PC-9 (cell line): ENCODE measurements around the gene OR4D1. TPM values are rescaled to one million over a fixed set of nuclear protein-coding genes. Genes with fewer than 3 reads are reported as not detected.

Experiments
- BruUV-seq: library from RNA; stranded (reverse); fragments of 400-500 nt; replicated peaks from 2 replicates; lab custom pipeline; 2021; lab: Mats Ljungman, UMichigan
- CTCF ChIA-PET: fragments of 300-600 bp; sonication (Branson Sonifier 250); formaldehyde crosslinking; loops from one replicate; lab custom pipeline; 2022; ENCODE audit warnings: antibody characterized with exemption; lab: Charles Lee
- POLR2A ChIA-PET: fragments of 300-600 bp; sonication (Branson Sonifier 250); formaldehyde crosslinking; loops from one replicate; lab custom pipeline; 2022; ENCODE audit warnings: antibody characterized with exemption; ENCODE audit not compliant: unreplicated experiment; lab: Charles Lee
- DNase-seq, 2 experiments: peaks; one replicate each; pipeline versions ENCODE4 v3.0.0 to v3.0.0-alpha.2; 2015 to 2022; ENCODE audit warnings: mixed read lengths in 1 of 2
- H2AFZ ChIP-seq: fragments of 200-600 bp; sonication (generic); 2 replicates; pipeline ENCODE4 v1.8.1; 2017; ENCODE audit warnings: antibody characterized with exemption
- H3F3A ChIP-seq: fragments of 200-600 bp; sonication (generic); 2 replicates; pipeline ENCODE4 v1.8.1; 2017; ENCODE audit warnings: antibody characterized with exemption, mild to moderate bottlenecking, low read depth; ENCODE audit not compliant: insufficient read depth
- H3K27ac ChIP-seq: fragments of 200-600 bp; sonication (generic); 2 replicates; pipeline ENCODE4 v1.6.1; 2016; ENCODE audit warnings: mixed run types
- H3K27me3 ChIP-seq: fragments of 200-600 bp; sonication (generic); 2 replicates; pipeline ENCODE4 v1.6.1; 2016; ENCODE audit warnings: low read depth, mixed run types; ENCODE audit not compliant: insufficient read depth
- H3K36me3 ChIP-seq: fragments of 200-600 bp; sonication (generic); 2 replicates; pipeline ENCODE4 v1.6.1; 2016; ENCODE audit warnings: low read depth, mixed run types
- H3K4me1 ChIP-seq: fragments of 200-600 bp; sonication (generic); replicated peaks from 2 replicates; pipeline ENCODE4 v1.6.1; 2016; ENCODE audit warnings: mixed run types; ENCODE audit not compliant: insufficient read depth
- H3K4me2 ChIP-seq: fragments of 200-600 bp; sonication (generic); 2 replicates; pipeline ENCODE4 v1.6.1; 2017; ENCODE audit warnings: mixed run types
- H3K4me3 ChIP-seq: fragments of 200-600 bp; sonication (generic); 2 replicates; pipeline ENCODE4 v1.6.1; 2016; ENCODE audit warnings: mixed run types
- H3K79me2 ChIP-seq: fragments of 200-600 bp; sonication (generic); 2 replicates; pipeline ENCODE4 v1.6.1; 2017; ENCODE audit warnings: low read depth, mixed run types
- H3K9me2 ChIP-seq: fragments of 200-600 bp; sonication (generic); 2 replicates; pipeline ENCODE4 v1.8.1; 2017; ENCODE audit warnings: mild to moderate bottlenecking; ENCODE audit not compliant: insufficient read depth
- H3K9me3 ChIP-seq: fragments of 200-600 bp; sonication (generic); 2 replicates; pipeline ENCODE4 v1.8.1; 2016; ENCODE audit warnings: low read depth; ENCODE audit not compliant: insufficient read depth
- H4K20me1 ChIP-seq: fragments of 200-600 bp; sonication (generic); 2 replicates; pipeline ENCODE4 v1.8.1; 2017; ENCODE audit not compliant: insufficient read depth
- EZH2 ChIP-seq: fragments of 200-600 bp; sonication (generic); IDR thresholded peaks from 2 replicates; pipeline ENCODE4 v1.8.0; 2017; ENCODE audit warnings: antibody characterized with exemption, low read depth
- intact Hi-C: fragments of 100-400 bp; cut with micrococcal nuclease; formaldehyde crosslinking; loops from one replicate; pipeline ENCODE4 v1.10.0; 2022; ENCODE audit not compliant: unreplicated experiment
- total RNA-seq: library from RNA; stranded (reverse); gene quantifications from 2 replicates; pipeline ENCODE4 v1.2.3, GENCODE V29; 2021
- TF ChIP-seq, protein P1 (sequence below): fragments of 200-600 bp; sonication (generic); conservative IDR thresholded peaks from 2 replicates; pipeline ENCODE4 v1.6.1; 2017; ENCODE audit warnings: mixed run types, antibody characterized with exemption, mild to moderate bottlenecking, moderate library complexity

The OR4D1 gene
- total RNA-seq, 1 experiment from 2014 or later: not detected

DNA sequence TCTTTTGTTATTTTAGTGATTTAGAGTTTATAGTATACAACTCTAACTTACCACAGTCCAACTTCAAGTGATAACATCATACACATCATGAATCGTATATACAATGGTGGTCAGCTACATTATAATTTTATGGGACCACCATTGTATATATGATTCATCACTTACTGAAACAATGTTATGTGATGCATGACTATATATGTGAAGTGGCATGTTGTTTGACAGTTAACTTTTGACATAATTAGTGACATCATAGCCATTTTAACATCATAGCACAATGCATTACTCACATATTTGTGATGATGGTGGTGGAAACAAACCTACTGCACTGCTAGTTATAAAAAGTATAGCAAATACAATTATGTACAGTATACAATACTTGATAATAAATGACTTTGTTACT, 43.1 kb upstream of the OR4D1 start:
- Histone ChIP-seq H3K79me2 (no peaks in the 10 kb centered on the region), H3K27ac (no peak overlapping the region), H3K9me3 (no peaks in the 10 kb centered on the region), H3K36me3 (no peaks in the 10 kb centered on the region), H3K27me3 (no peaks in the 10 kb centered on the region), H3K4me1 (no peaks in the 10 kb centered on the region), H3F3A (no peaks in the 10 kb centered on the region), H3K9me2 (no peaks in the 10 kb centered on the region), H3K4me3 (no peak overlapping the region), H2AFZ (no peak overlapping the region), H4K20me1 (no peaks in the 10 kb centered on the region), H3K4me2 (no peak overlapping the region)
- POLR2A ChIA-PET: no interaction called here
- intact Hi-C loops: no loop called here
- no peak for TF ChIP-seq EZH2
- no TSS peak for BruUV-seq
- CTCF ChIA-PET: no interaction called here
- no peak for DNase-seq

GRCh38 chr17:58107306-58107705, 40.9 kb upstream of the OR4D1 start:
- H2AFZ ChIP-seq: no peak overlapping the region
- no peaks in the 10 kb centered on the region for H3K36me3 ChIP-seq
- no peaks in the 10 kb centered on the region for H3K9me3 ChIP-seq
- H3K4me3 ChIP-seq: no peak overlapping the region
- ChIA-PET CTCF (no interaction called here), POLR2A (interaction anchor here (0.8 kb wide), 1 partner anchor 332 kb away, joined by 8 read pairs; no protein-coding TSS in a partner anchor)
- no peaks in the 10 kb centered on the region for H3K9me2 ChIP-seq
- no peak overlapping the region for H3K27ac ChIP-seq
- no peaks in the 10 kb centered on the region for H3F3A ChIP-seq
- intact Hi-C loops: loop anchor here (1.0 kb wide), 1 partner anchor 864 kb away; no protein-coding TSS in a partner anchor
- H3K27me3 ChIP-seq: no peaks in the 10 kb centered on the region
- BruUV-seq: no TSS peak
- H4K20me1 ChIP-seq: no peaks in the 10 kb centered on the region
- no peak for TF ChIP-seq EZH2
- no peaks in the 10 kb centered on the region for H3K79me2 ChIP-seq
- no peak for DNase-seq
- no peak overlapping the region for H3K4me2 ChIP-seq
- H3K4me1 ChIP-seq: no peaks in the 10 kb centered on the region

- no peak overlapping the region for H3K4me3 ChIP-seq
- intact Hi-C loops: no loop called here
- no peaks in the 10 kb centered on the region for H3K9me3 ChIP-seq
- no peak overlapping the region for H3K27ac ChIP-seq
- CTCF ChIA-PET: no interaction called here
- no peaks in the 10 kb centered on the region; the same call in 1 of the 2 replicates for H3K27me3 ChIP-seq
- POLR2A ChIA-PET: no interaction called here
- no peaks in the 10 kb centered on the region for H3K9me2 ChIP-seq
- no peaks in the 10 kb centered on the region for H3F3A ChIP-seq
- H4K20me1 ChIP-seq: no peaks in the 10 kb centered on the region
- H3K36me3 ChIP-seq: no peaks in the 10 kb centered on the region
- H2AFZ ChIP-seq: no peak overlapping the region
- no peak for DNase-seq
- H3K79me2 ChIP-seq: no peaks in the 10 kb centered on the region
- no peaks in the 10 kb centered on the region for H3K4me1 ChIP-seq
- no peak for TF ChIP-seq EZH2
- TF ChIP-seq, protein P1, sequence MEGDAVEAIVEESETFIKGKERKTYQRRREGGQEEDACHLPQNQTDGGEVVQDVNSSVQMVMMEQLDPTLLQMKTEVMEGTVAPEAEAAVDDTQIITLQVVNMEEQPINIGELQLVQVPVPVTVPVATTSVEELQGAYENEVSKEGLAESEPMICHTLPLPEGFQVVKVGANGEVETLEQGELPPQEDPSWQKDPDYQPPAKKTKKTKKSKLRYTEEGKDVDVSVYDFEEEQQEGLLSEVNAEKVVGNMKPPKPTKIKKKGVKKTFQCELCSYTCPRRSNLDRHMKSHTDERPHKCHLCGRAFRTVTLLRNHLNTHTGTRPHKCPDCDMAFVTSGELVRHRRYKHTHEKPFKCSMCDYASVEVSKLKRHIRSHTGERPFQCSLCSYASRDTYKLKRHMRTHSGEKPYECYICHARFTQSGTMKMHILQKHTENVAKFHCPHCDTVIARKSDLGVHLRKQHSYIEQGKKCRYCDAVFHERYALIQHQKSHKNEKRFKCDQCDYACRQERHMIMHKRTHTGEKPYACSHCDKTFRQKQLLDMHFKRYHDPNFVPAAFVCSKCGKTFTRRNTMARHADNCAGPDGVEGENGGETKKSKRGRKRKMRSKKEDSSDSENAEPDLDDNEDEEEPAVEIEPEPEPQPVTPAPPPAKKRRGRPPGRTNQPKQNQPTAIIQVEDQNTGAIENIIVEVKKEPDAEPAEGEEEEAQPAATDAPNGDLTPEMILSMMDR: no peak
- BruUV-seq: no TSS peak
- no peak overlapping the region for H3K4me2 ChIP-seq
Observed at GRCh38 chr17:58109197-58109596, 39.0 kb upstream of the OR4D1 start.

DNA sequence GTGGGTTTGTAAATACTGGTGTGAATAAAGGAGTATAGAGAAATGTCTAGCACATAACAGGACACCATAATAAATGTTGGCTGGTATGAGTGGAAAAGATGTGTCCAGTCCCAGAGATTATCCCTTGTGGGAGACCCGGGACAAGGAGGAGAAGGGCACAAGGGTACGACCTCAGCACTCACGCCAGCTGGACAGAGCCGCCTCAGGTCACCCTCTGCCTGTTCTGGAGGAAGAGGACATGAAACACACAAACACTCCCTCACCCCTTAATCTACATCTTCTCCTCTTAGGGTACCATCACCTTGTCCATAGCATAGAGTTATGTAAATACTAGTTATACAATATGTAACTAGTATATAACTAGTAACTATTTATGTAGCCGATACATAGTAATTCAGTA, 38.2 kb upstream of the OR4D1 start:
- BruUV-seq: no TSS peak
- POLR2A ChIA-PET: no interaction called here

More for the DNA sequence above, 38.2 kb upstream of the OR4D1 start:
- DNase-seq: no peak
- no peak overlapping the region for H2AFZ ChIP-seq
- H3K36me3 ChIP-seq: no peaks in the 10 kb centered on the region
- no peaks in the 10 kb centered on the region for H3K4me1 ChIP-seq
- H3K4me2 ChIP-seq: no peak overlapping the region
- H3K4me3 ChIP-seq: no peak overlapping the region
- H3K9me3 ChIP-seq: no peaks in the 10 kb centered on the region
- intact Hi-C loops: no loop called here
- no peaks in the 10 kb centered on the region for H3K79me2 ChIP-seq
- no peaks in the 10 kb centered on the region for H4K20me1 ChIP-seq
- no peaks in the 10 kb centered on the region for H3K9me2 ChIP-seq
- no peak overlapping the region for H3K27ac ChIP-seq
- CTCF ChIA-PET: no interaction called here
- H3K27me3 ChIP-seq: no peaks in the 10 kb centered on the region; the same call in 1 of the 2 replicates
- TF ChIP-seq, protein P1: no peak
- no peak for TF ChIP-seq EZH2
- H3F3A ChIP-seq: no peaks in the 10 kb centered on the region
